ENCODE measurements around the gene PRKCE.

Gene PRKCE

GRCh38 chr2:46067062-46067461, 415.6 kb downstream of the PRKCE start:
- TF ChIP-seq CTCF (IDR thresholded peaks at IDR 0.05; ENCODE audit: low read depth, low read length): no peak
- DNase-seq: no peak
- Histone ChIP-seq H3K4me3 (ENCODE audit: low read depth, low read length) (no peak overlapping the region), H3K36me3 (no peaks in the 10 kb centered on the region), H3K4me1 (no peaks in the 10 kb centered on the region; the same call in none of the 2 replicates), H3K9me3 (no peaks in the 10 kb centered on the region), H3K27me3 (no peaks in the 10 kb centered on the region)

- H3K9me3 ChIP-seq: no peaks in the 10 kb centered on the region
- no peak for DNase-seq
- H3K4me1 ChIP-seq: no peaks in the 10 kb centered on the region; the same call in none of the 2 replicates
- no peaks in the 10 kb centered on the region for H3K36me3 ChIP-seq
- TF ChIP-seq CTCF (IDR thresholded peaks at IDR 0.05; ENCODE audit: low read depth, low read length): no peak
- H3K27me3 ChIP-seq: no peaks in the 10 kb centered on the region
- H3K4me3 ChIP-seq (ENCODE audit: low read depth, low read length): no peak overlapping the region
These were observed 416.2 kb downstream of the PRKCE start for GRCh38 chr2:46067501-46068305.

- Histone ChIP-seq H3K4me1 (peaks cover 9% of the 10 kb centered on the region), H3K36me3 (no peaks in the 10 kb centered on the region), H3K9me3 (no peaks in the 10 kb centered on the region), H3K4me3 (ENCODE audit: low read depth, low read length) (no peak overlapping the region), H3K27me3 (no peaks in the 10 kb centered on the region)
- no peak for DNase-seq
- no peak for TF ChIP-seq CTCF (IDR thresholded peaks at IDR 0.05; ENCODE audit: low read depth, low read length)
These were observed 417.2 kb downstream of the PRKCE start for GRCh38 chr2:46068636-46069035.

GRCh38 chr2:46071074-46071473, 419.6 kb downstream of the PRKCE start:
- no peak for TF ChIP-seq CTCF (IDR thresholded peaks at IDR 0.05; ENCODE audit: low read depth, low read length)
- Histone ChIP-seq H3K9me3 (no peaks in the 10 kb centered on the region), H3K27me3 (no peaks in the 10 kb centered on the region), H3K4me1 (peaks cover 13% of the 10 kb centered on the region), H3K36me3 (no peaks in the 10 kb centered on the region; the same call in 1 of the 2 replicates), H3K4me3 (ENCODE audit: low read depth, low read length) (no peak overlapping the region)
- DNase-seq: no peak

- no peak overlapping the region for H3K4me3 ChIP-seq (ENCODE audit: low read depth, low read length)
- H3K36me3 ChIP-seq: no peaks in the 10 kb centered on the region; the same call in 1 of the 2 replicates
- no peak for TF ChIP-seq CTCF (IDR thresholded peaks at IDR 0.05; ENCODE audit: low read depth, low read length)
- DNase-seq: no peak
- H3K4me1 ChIP-seq: peaks cover 13% of the 10 kb centered on the region
- no peaks in the 10 kb centered on the region for H3K27me3 ChIP-seq
- no peaks in the 10 kb centered on the region for H3K9me3 ChIP-seq
These were observed 420.8 kb downstream of the PRKCE start for GRCh38 chr2:46072101-46072820.

Measured in BE2C (cell line).